HT-29 (cell line): ENCODE data around the gene FBXL17. TPM values are rescaled to one million over a fixed set of nuclear protein-coding genes. Genes with fewer than 3 reads are reported as not detected.
"Not testable (repeated sequence)": the region's sequence is repeated elsewhere in the genome, so short reads cannot be mapped to it uniquely, and the experiment has no call there.

ENCODE experiments used
- DNase-seq: peaks from one replicate; pipeline ENCODE4 v3.0.0-alpha.2; 2015; ENCODE audit warnings: low spot score
- total RNA-seq: library from RNA; depleted of rRNA; stranded (reverse); fragments of >200 nt; shearing (Covaris generic); gene quantifications from 2 replicates; pipeline ENCODE4 v1.2.3, GENCODE V29; 2014

Gene FBXL17
- total RNA-seq, 1 experiment from 2014 or later: 7.5 TPM

GRCh38 chr5:108167174-108167573 is 214.7 kb downstream of the FBXL17 start:
- no peak for DNase-seq

- no peak for DNase-seq
These were observed 217.3 kb downstream of the FBXL17 start for GRCh38 chr5:108164574-108164973.

GRCh38 chr5:108152854-108153253 is 229.0 kb downstream of the FBXL17 start:
- DNase-seq: not testable (repeated sequence)

GRCh38 chr5:108149369-108149768 is 232.5 kb downstream of the FBXL17 start:
- no peak for DNase-seq

- DNase-seq: peak; percentile 56
These were observed 233.2 kb downstream of the FBXL17 start for GRCh38 chr5:108148715-108149139.

GRCh38 chr5:108146222-108146621 is 235.7 kb downstream of the FBXL17 start:
- DNase-seq: no peak

- DNase-seq: no peak
These were observed 236.5 kb downstream of the FBXL17 start for GRCh38 chr5:108145351-108145750.

GRCh38 chr5:108144332-108144731 is 237.6 kb downstream of the FBXL17 start:
- no peak for DNase-seq

GRCh38 chr5:108143581-108143980 is 238.3 kb downstream of the FBXL17 start:
- DNase-seq: no peak

- DNase-seq: no peak
These were observed 240.2 kb downstream of the FBXL17 start for GRCh38 chr5:108141676-108142075.

GRCh38 chr5:108136493-108136892 is 245.4 kb downstream of the FBXL17 start:
- no peak for DNase-seq

- DNase-seq: no peak
These were observed 252.8 kb downstream of the FBXL17 start for GRCh38 chr5:108129129-108129528.

- DNase-seq: no peak
These were observed 256.0 kb downstream of the FBXL17 start for GRCh38 chr5:108125771-108126511.

- no peak for DNase-seq
These were observed 257.3 kb downstream of the FBXL17 start for GRCh38 chr5:108124596-108124995.

GRCh38 chr5:108122702-108123101 is 259.2 kb downstream of the FBXL17 start:
- no peak for DNase-seq

- no peak for DNase-seq
These were observed 262.9 kb downstream of the FBXL17 start for GRCh38 chr5:108118813-108119514.

- DNase-seq: no peak
These were observed 266.2 kb downstream of the FBXL17 start for GRCh38 chr5:108115673-108116072.

GRCh38 chr5:108113950-108114349 is 267.9 kb downstream of the FBXL17 start:
- DNase-seq: no peak

- DNase-seq: no peak
These were observed 270.2 kb downstream of the FBXL17 start for GRCh38 chr5:108111736-108112135.

GRCh38 chr5:108109059-108109458 is 272.8 kb downstream of the FBXL17 start:
- DNase-seq: no peak

- no peak for DNase-seq
These were observed 277.4 kb downstream of the FBXL17 start for GRCh38 chr5:108104448-108104847.

- DNase-seq: no peak
These were observed 279.4 kb downstream of the FBXL17 start for GRCh38 chr5:108102463-108102862.

- no peak for DNase-seq
These were observed 280.1 kb downstream of the FBXL17 start for GRCh38 chr5:108101821-108102220.
